GM18951 (cell line): ENCODE results near the gene RASL10A.

ENCODE experiments used
- POLR2A ChIP-seq: IDR thresholded peaks from 4 replicates; pipeline ENCODE4 v1.6.1; 2011; ENCODE audit warnings: mild to moderate bottlenecking; ENCODE audit not compliant: insufficient read length, insufficient read depth; ENCODE audit errors: extremely low read depth
- in situ Hi-C: fragments of 300-500 bp; cut with MboI; formaldehyde crosslinking; loops from one replicate; pipeline ENCODE4 v1.12.0; 2022; ENCODE audit warnings: low sequenced_read_pairs, mixed read lengths, inconsistent platforms; ENCODE audit not compliant: unreplicated experiment

The RASL10A gene

DNA sequence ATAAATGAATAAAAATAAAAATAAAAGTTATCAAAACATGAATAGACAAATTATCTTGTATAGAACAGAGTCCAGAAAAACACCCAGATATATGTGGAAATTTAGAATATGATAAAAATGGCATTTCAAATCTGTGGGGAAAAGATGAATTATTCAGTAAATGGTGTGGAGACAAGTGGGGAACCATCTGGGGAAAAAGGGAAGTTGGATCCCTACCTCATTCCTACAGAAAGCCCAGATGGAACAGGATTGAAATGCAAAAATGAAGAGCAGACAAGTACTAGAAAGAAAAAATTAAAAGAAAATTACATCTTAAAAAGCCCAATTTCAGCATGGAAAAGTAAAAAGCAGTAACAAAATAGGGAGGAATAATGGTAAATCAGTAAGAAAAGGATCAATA, 8.1 kb upstream of the RASL10A start:
- no peak for TF ChIP-seq POLR2A
- in situ Hi-C loops: no loop called here

DNA sequence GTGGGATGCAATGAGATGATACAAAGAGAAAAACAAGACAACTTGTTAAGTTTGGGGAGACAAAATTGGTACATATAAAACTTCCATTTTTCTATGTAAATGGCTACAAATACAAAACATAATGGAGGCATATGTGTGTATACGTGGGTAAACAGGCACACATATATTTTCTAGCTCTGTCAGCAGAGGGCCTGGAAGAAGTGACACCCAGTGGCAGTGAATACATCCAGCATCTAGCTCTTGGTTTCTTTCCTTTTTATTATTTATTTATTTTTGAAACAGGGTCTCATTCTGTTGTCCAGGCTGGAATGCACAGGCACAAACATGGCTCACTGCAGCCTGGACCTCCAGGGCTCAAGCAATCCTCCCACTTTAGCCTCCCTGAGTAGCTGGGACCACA, 5.0 kb upstream of the RASL10A start:
- TF ChIP-seq POLR2A: no peak
- in situ Hi-C loops: no loop called here

DNA sequence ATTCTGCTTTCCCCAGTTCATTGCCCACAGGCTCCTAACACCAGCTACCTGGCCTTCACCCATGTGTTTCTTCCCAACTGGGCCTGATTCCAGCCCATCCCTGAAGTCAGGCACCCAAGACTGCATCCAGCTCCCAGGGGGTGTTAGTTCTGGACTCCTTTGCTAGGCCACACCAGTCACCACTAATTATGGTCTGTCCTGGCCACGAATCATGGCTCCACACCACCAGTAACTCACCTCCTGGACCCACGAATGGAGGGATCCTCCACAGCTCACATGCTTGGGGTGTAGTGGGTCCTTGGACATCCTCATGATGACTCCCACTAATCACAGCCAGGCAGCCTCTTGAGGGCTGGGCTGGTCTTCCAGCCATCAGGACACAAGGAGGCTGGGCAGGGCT, 3.6 kb upstream of the RASL10A start:
- in situ Hi-C loops: no loop called here
- no peak for TF ChIP-seq POLR2A

DNA sequence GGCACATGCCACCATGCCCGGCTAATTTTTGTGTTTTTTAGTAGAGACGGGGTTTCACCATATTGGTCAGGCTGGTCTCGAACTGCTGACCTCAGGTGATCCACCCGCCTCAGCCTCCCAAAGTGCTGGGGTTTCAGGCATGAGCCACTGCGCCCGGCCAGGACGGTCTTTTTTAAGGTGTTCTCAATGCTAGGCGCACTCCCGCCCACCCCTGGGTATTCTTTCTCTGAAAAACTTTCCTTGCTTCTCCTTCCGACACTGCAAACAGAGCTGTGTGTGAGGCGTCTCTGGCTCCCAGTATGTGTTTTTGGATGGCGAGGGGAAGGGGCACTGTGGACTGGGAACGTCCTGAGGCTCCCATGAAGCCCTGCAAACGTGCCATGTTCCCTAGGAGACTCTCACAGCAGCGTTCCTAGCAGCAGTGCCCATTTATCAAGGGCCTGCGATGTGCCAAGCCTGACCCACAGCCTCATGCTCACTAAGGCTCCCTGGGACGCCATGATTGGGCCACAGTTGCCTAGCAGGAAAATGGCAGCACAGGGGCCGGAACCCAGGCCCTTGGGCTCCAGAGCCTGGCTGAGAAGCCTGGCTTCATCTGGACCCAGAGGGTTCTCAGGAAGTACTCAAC, 2.4 kb upstream of the RASL10A start:
- in situ Hi-C loops: no loop called here
- no peak for TF ChIP-seq POLR2A

DNA sequence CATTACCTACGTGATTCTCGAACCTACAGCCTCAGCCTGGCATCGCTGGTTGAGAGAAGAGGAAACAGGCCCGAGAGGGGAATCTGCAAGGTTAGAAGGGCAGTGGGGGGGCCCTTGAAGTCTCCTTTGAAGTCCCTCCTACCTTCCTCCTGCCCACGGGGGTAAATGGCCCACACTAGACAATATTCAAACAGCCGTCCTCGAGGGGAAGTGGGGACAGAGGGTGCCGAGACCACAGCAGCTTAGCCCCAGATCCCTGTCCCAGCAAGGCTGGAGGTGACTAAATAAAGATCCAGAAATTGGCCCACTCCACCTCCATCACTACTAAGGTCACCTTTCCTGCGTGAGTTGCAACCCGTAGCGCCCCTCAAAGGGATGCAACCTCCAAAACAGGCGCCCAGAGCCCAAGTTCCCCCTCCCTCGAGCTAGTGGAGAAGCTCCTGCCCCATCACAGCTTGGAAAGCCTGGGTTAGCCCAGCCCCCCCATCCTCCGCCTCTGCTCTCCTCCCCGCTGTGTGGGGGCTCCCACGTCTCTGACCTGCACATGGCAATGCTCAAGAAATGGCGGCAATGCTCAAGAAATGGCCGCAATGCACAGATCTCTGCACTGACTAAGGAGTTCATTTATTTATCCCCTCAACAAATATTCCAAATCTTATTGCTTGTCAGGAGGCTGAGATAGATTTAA, 788 bp upstream of the RASL10A start:
- TF ChIP-seq POLR2A: no peak
- in situ Hi-C loops: no loop called here

DNA sequence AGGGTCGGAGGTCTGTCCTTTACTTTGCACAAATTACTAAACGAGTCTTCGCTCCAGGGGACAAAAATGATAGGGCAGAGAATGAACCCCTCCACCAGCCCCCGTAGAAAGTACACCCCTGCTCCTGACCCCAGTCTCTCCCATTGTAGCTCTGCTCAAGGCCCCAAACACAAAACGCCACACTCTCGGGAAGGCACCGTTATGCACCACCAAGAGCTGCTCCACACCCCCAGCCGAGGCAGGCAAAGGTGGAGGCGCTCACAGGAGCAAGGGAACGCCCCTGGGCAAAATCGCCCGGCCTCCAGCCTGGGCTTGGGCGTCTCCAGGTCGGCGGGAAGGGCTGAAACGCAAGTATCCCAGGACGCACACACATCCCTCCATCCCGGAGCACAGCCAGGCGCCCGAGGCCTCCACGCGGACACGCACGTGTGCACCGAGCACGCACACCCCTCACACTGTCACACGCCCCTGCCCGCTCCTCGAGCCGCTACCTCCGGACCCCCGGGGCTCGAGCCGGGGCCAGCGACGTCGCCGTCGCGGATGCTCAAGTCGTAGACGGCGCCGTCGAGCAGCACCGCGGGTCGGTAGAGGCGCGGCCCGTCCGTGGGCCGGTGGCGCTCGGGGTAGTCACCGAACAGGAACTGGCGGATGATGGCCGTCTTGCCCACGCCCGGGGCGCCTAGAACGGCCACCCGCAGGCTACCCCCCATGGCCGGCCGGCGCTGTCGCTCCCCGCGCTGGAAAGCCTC, 786 bp downstream of the RASL10A start:
- in situ Hi-C loops: no loop called here
- no peak for TF ChIP-seq POLR2A

DNA sequence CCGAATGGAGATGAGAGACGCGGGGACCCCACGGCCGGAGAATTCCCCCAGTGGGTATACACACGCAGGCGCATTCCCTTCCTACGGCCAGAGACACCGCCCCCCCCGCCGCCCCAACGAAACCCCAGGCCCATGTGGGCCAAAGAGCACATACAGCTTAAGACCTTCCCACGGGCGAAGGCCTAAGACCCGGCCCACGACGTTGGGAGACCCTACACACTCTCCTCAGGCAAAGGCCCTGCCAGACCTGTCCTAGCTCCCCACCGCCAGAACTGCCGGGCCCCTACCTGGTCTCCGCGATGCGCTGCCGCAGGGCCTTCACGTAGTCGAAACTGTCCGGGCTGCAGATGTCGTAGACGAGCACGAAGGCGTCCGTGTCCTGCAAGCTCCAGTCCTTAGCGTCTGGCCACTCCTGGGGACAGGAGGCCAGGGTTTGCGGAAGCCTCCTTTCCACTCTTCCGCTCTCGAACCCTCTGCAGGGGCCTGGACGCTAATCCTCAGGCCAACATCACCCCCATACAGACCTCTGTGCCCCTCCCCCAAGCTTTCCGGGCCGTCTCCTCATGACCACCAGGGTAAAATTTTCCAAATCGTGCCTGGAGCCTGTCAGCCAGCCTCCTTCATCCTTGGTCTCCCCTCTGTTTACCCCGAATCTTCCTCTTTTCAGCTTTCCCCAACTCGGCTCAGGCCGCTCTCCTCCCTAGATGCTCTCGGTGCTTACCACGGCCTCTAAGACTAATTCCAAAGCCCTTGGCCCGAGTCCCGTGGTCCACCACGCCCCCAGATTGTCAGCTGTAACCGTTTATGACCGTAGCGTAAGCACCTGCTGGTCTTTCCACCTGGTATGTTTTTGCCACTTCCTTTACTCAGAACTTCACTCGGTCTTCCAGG, 1.7 kb downstream of the RASL10A start:
- in situ Hi-C loops: no loop called here
- no peak for TF ChIP-seq POLR2A

DNA sequence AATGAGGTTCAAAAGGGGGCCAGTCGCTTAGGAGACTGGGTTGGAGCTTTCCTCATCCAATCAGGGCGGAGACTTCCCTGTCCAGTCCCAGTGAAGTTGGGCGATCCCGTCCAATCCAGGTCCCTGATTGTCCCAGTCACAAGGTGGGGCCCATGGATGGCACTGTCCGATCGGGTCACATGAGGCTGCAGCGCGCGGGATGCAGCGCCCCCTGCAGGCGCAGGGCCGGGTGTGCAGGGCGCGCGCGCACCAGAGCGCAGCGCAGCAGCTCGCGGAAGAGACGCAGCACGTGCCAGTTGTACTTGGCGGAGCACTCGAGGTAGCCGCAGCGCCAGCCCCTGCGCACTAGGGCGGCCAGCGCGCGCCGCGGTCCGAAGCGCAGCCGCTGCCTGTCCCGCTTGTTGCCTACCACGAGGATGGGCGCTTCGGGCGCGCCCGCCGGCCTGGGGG, 2.3 kb downstream of the RASL10A start:
- no peak for TF ChIP-seq POLR2A
- in situ Hi-C loops: no loop called here

DNA sequence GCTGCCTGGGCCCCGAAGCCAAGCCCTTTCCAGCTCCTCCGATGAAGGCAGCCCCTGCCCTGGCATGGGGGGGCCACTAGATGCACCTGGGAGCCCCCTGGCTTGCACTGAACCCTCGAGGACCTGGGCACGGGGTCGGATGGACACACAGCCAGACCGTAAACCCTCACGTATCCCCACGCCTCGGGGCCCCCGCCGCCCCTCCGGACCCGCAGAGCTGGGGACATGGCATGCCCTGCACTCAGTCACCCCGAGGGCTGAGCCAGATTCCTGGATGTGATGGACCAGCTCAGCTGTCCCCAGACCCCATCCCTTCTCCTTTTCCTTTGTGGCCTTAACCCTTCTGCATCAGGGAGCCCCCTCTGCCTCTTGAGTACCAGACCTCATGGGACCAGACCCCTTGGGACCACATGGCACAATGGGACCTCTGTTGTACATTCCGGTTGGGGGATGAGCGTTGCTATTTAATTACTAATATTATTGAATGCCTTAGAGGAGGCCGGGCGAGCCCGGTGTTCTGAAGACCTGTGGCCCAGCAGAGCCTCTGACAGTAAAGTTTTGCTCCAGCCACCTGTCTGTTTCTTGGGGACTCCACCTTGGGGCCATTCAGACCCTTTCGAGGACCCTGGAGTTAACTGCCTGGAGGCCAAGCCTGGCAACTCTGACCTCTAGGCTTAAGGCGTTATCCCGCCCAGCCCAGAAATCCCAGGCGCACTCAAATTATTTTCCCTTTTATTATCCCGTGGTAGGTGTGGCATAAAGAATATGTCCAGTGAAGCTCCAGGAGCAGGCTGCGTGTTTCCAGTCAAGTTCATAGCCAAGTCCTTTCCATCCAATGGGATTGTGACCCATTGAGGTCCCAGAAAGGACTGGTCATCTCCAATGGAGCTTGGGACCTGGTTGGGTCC, 3.0 kb downstream of the RASL10A start:
- no peak for TF ChIP-seq POLR2A
- in situ Hi-C loops: no loop called here

DNA sequence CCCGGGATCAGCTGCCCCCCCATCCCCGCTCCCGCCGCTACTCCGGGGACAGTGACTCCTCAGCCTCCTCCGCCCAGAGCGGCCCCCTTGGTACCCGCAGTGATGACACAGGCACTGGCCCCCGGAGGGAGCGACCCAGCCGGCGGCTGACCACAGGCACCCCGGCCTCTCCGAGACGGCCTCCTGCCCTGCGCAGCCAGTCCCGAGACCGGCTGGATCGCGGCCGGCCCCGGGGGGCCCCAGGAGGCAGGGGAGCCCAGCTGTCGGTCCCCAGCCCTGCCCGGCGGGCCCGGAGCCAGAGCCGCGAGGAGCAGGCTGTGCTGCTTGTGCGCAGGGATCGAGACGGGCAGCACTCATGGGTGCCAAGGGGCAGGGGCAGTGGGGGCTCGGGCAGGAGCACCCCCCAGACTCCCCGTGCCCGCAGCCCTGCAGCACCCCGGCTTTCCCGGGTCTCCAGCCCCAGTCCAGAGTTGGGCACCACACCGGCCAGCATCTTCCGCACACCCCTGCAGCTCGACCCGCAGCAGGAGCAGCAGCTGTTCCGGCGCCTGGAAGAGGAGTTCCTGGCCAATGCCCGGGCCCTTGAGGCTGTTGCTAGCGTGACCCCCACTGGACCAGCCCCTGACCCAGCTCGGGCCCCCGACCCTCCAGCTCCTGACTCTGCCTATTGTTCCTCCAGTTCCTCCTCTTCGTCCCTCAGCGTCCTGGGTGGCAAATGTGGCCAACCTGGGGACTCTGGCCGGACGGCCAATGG, 3.9 kb downstream of the RASL10A start:
- TF ChIP-seq POLR2A: no peak

DNA sequence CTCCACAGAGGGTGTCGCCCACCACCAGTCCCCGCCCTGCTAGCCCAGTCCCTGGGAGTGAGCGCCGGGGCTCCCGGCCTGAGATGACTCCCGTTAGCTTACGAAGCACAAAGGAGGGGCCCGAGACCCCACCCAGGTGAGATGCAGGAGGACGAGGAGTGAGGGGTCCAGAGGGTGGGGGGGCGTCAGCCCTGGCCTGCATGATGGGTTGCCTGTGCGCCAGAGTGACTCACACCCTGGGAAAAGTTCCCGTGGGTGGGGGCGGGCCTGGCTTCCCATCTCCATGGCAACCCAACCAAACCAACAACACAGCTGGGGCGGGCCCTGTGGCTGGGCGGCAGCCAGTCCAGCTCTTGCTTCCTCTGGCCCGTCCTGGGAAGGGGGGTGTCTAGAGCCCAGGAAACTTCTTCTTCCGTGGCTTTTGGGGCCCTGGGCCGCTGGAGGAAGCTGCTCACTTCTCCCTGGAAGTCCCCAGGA, 4.6 kb downstream of the RASL10A start:
- in situ Hi-C loops: no loop called here
- TF ChIP-seq POLR2A: no peak

More for the DNA sequence above, 3.9 kb downstream of the RASL10A start:
- in situ Hi-C loops: no loop called here

DNA sequence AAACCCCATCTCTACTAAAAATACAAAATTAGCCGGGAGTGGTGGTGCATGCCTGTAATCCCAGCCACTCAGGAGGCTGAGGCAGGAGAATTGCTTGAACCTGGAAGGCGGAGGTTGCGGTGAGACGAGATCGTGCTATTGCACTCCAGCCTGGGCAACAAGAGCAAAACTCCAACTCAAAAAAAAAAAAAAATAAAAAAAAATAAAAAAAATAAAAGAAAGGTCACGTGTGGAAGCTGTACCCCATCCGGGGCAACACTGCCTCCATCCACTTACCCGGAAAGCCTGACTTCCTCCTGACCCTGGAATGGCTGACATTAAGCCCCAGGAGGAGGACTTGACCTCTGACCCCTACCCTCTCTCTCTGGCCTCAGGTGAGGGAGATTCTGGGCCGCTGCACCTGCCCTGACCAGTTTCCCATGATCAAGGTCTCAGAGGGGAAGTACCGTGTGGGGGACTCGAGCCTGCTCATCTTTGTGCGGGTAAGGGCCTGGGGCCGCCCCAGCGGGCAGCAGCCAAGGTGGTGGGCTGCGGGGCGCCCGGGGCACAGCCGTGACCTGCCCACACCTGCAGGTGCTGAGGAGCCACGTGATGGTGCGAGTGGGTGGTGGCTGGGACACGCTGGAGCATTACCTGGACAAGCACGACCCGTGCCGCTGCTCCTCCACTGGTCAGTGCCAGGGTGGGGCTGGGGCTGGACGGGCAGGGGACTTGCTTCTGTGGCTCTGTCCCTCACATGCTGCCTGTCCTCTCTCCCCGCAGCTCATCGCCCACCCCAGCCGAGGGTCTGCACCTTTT, 5.2 kb downstream of the RASL10A start:
- TF ChIP-seq POLR2A: no peak
- in situ Hi-C loops: no loop called here
